Smooth muscle cell (in vitro differentiated cells): Measurements from ENCODE around the gene PPM1M. TPM values are rescaled to one million over a fixed set of nuclear protein-coding genes. Genes with fewer than 3 reads are reported as not detected.

Source experiments
- DNase-seq: peaks from one replicate; lab custom pipeline; 2025; ENCODE audit not compliant: unreplicated experiment; lab: John Stamatoyannopoulos, UW
- H2AFZ ChIP-seq: fragments of 200-600 bp; sonication (generic); 2 replicates; pipeline ENCODE4 v1.6.0; 2016; ENCODE audit warnings: antibody characterized with exemption, low read depth, mild to moderate bottlenecking
- H3F3A ChIP-seq: fragments of 200-600 bp; sonication (generic); 2 replicates; pipeline ENCODE4 v1.6.0; 2017; ENCODE audit warnings: antibody characterized with exemption, low read depth
- H3K27ac ChIP-seq: fragments of 200-600 bp; sonication (generic); 2 replicates; pipeline ENCODE4 v1.5.1; 2016; ENCODE audit warnings: low read depth, mild to moderate bottlenecking
- H3K27me3 ChIP-seq: fragments of 200-600 bp; sonication (generic); 2 replicates; pipeline ENCODE4 v1.6.1; 2016; ENCODE audit warnings: low read depth, mild to moderate bottlenecking
- H3K36me3 ChIP-seq: fragments of 200-600 bp; sonication (generic); 2 replicates; pipeline ENCODE4 v1.5.1; 2016; ENCODE audit warnings: low read depth
- H3K4me1 ChIP-seq: fragments of 200-600 bp; sonication (generic); 2 replicates; pipeline ENCODE4 v1.5.1; 2016; ENCODE audit warnings: low read depth
- H3K4me2 ChIP-seq: fragments of 200-600 bp; sonication (generic); 2 replicates; pipeline ENCODE4 v1.6.0; 2016; ENCODE audit warnings: mild to moderate bottlenecking
- H3K4me3 ChIP-seq: fragments of 200-600 bp; sonication (generic); 2 replicates; pipeline ENCODE4 v1.5.1; 2016; ENCODE audit warnings: mild to moderate bottlenecking
- H3K79me2 ChIP-seq: fragments of 200-600 bp; sonication (generic); 2 replicates; pipeline ENCODE4 v1.6.0; 2016; ENCODE audit warnings: low read depth, mild to moderate bottlenecking
- H3K9ac ChIP-seq: fragments of 200-600 bp; sonication (generic); 2 replicates; pipeline ENCODE4 v1.6.0; 2016; ENCODE audit warnings: low read depth
- H3K9me3 ChIP-seq: fragments of 200-600 bp; sonication (generic); replicated peaks from 2 replicates; pipeline ENCODE4 v1.5.1; 2016; ENCODE audit warnings: low read depth
- H4K20me1 ChIP-seq: fragments of 200-600 bp; sonication (generic); 2 replicates; pipeline ENCODE4 v1.6.0; 2016; ENCODE audit warnings: low read depth
- CTCF ChIP-seq: fragments of 200-600 bp; sonication (generic); IDR thresholded peaks from 2 replicates; pipeline ENCODE4 v1.5.1; 2017; ENCODE audit warnings: borderline replicate concordance, mild to moderate bottlenecking, antibody characterized with exemption; ENCODE audit not compliant: insufficient read depth, poor library complexity, severe bottlenecking
- WGBS: methylation state at CpG from one replicate; pipeline ENCODE4 v1.1.7; 2016; ENCODE audit warnings: low lambda C conversion rate; 5-methylcytosine and 5-hydroxymethylcytosine counted together
- polyA plus RNA-seq: library from polyadenylated mRNA; unstranded; fragments of >200 nt; fragmentation: Nextera tagmentation; extraction: Ambion mirVana; gene quantifications from 2 replicates; pipeline ENCODE4 v1.2.1, GENCODE V29; 2016
- total RNA-seq: library from RNA; depleted of rRNA; stranded (reverse); fragments of >200 nt; gene quantifications from 2 replicates; pipeline ENCODE4 v1.2.3, GENCODE V29; 2014

Gene PPM1M
- total and polyA plus RNA-seq, 2 experiments from 2014 or later, result 7.0 to 11.0 TPM

- no peak for DNase-seq
Measured at GRCh38 chr3:52288674-52289073, 43.1 kb downstream of the PPM1M start.

GRCh38 chr3:52289338-52289746 is 43.8 kb downstream of the PPM1M start:
- WGBS, result 88% methylated on average over 1 of the region's 1 CpG
- Histone ChIP-seq H3K4me2 (no peak overlapping the region), H3F3A (no peaks in the 10 kb centered on the region), H3K9ac (no peak overlapping the region), H3K9me3 (no peaks in the 10 kb centered on the region), H2AFZ (no peak overlapping the region), H3K27me3 (no peaks in the 10 kb centered on the region), H3K27ac (no peak overlapping the region), H3K4me1 (peaks cover 11% of the 10 kb centered on the region), H3K79me2 (peaks cover 10% of the 10 kb centered on the region), H3K4me3 (no peak overlapping the region), H4K20me1 (no peaks in the 10 kb centered on the region), H3K36me3 (no peaks in the 10 kb centered on the region)
- no peak for TF ChIP-seq CTCF
- DNase-seq, result no peak

More at GRCh38 chr3:52288674-52289073, 43.1 kb downstream of the PPM1M start:
- H3K9ac ChIP-seq, result no peak overlapping the region
- H3F3A ChIP-seq, result no peaks in the 10 kb centered on the region
- H4K20me1 ChIP-seq, result no peaks in the 10 kb centered on the region
- H3K4me3 ChIP-seq, result peak overlapping the region; percentile 75
- WGBS, result 97% methylated on average over 6 of the region's 6 CpGs
- H3K36me3 ChIP-seq, result no peaks in the 10 kb centered on the region
- H3K4me2 ChIP-seq, result peak overlapping the region; percentile 86
- no peak overlapping the region for H3K27ac ChIP-seq
- no peak for TF ChIP-seq CTCF
- H3K4me1 ChIP-seq, result peaks cover 11% of the 10 kb centered on the region
- H3K27me3 ChIP-seq, result no peaks in the 10 kb centered on the region
- H2AFZ ChIP-seq, result no peak overlapping the region
- H3K79me2 ChIP-seq, result peaks cover 10% of the 10 kb centered on the region
- no peaks in the 10 kb centered on the region for H3K9me3 ChIP-seq

GRCh38 chr3:52289747-52290595 is 44.4 kb downstream of the PPM1M start:
- Histone ChIP-seq H3K4me2 (no peak overlapping the region), H3K27ac (no peak overlapping the region), H3F3A (no peaks in the 10 kb centered on the region), H3K36me3 (no peaks in the 10 kb centered on the region), H3K4me1 (peaks cover 11% of the 10 kb centered on the region), H3K9me3 (no peaks in the 10 kb centered on the region), H3K79me2 (peaks cover 10% of the 10 kb centered on the region), H4K20me1 (no peaks in the 10 kb centered on the region), H3K9ac (no peak overlapping the region), H2AFZ (no peak overlapping the region), H3K27me3 (no peaks in the 10 kb centered on the region), H3K4me3 (peak overlapping the region; percentile 23)
- DNase-seq, result no peak
- no peak for TF ChIP-seq CTCF
- 91% methylated on average over 15 of the region's 15 CpGs for WGBS
